GM06990 (cell line): Measurements from ENCODE around the gene TTC22.

Experiments
- DNase-seq: peaks from one replicate; pipeline ENCODE4 v3.0.0-alpha.2; 2011; ENCODE audit not compliant: insufficient read length; ENCODE audit errors: extremely low read depth
- H3K27me3 ChIP-seq: replicated peaks from 2 replicates; pipeline ENCODE4 v1.6.0; 2011; ENCODE audit warnings: low read length; ENCODE audit not compliant: control insufficient read depth, insufficient read depth
- H3K36me3 ChIP-seq: 2 replicates; pipeline ENCODE4 v1.5.1; 2011; ENCODE audit warnings: low read length; ENCODE audit not compliant: control insufficient read depth, insufficient read depth
- H3K4me3 ChIP-seq: replicated peaks from 2 replicates; pipeline ENCODE4 v1.5.1; 2011; ENCODE audit warnings: low read depth, mild to moderate bottlenecking, control low read depth, low read length
- CTCF ChIP-seq: IDR thresholded peaks from 2 replicates; pipeline ENCODE4 v1.5.1; 2011; ENCODE audit warnings: low read length, control low read depth, mild to moderate bottlenecking, inconsistent platforms; ENCODE audit not compliant: insufficient read depth, poor library complexity, severe bottlenecking

Gene TTC22

GRCh38 chr1:54748094-54748835 lies 52.9 kb downstream of the TTC22 start:
- TF ChIP-seq CTCF: no peak
- no peak overlapping the region for H3K4me3 ChIP-seq
- no peak for DNase-seq
- peaks cover 4% of the 10 kb centered on the region for H3K36me3 ChIP-seq
- no peaks in the 10 kb centered on the region for H3K27me3 ChIP-seq

- Histone ChIP-seq H3K4me3 (no peak overlapping the region), H3K27me3 (no peaks in the 10 kb centered on the region), H3K36me3 (peaks cover 16% of the 10 kb centered on the region)
- no peak for TF ChIP-seq CTCF
- no peak for DNase-seq
Observed at GRCh38 chr1:54745864-54746263, 55.3 kb downstream of the TTC22 start.

GRCh38 chr1:54745274-54745673 lies 55.8 kb downstream of the TTC22 start:
- Histone ChIP-seq H3K4me3 (no peak overlapping the region), H3K27me3 (no peaks in the 10 kb centered on the region), H3K36me3 (peaks cover 20% of the 10 kb centered on the region)
- DNase-seq: no peak
- TF ChIP-seq CTCF: no peak

- H3K36me3 ChIP-seq: peaks cover 24% of the 10 kb centered on the region
- TF ChIP-seq CTCF: no peak
- H3K4me3 ChIP-seq: no peak overlapping the region
- no peaks in the 10 kb centered on the region for H3K27me3 ChIP-seq
- no peak for DNase-seq
Observed at GRCh38 chr1:54744696-54745095, 56.4 kb downstream of the TTC22 start.

GRCh38 chr1:54743416-54744226 lies 57.5 kb downstream of the TTC22 start:
- no peaks in the 10 kb centered on the region for H3K27me3 ChIP-seq
- no peak for DNase-seq
- H3K36me3 ChIP-seq: peaks cover 29% of the 10 kb centered on the region
- no peak overlapping the region for H3K4me3 ChIP-seq
- no peak for TF ChIP-seq CTCF
